Loucy (cell line): ENCODE results near the gene MYO3A.

Source experiments
- H2AFZ ChIP-seq: fragments of 200-600 bp; sonication (generic); 2 replicates; pipeline ENCODE4 v1.6.0; 2016; ENCODE audit warnings: antibody characterized with exemption, mild to moderate bottlenecking, low read length, moderate library complexity
- H3F3A ChIP-seq: fragments of 200-600 bp; 2 replicates; pipeline ENCODE4 v1.6.0; 2016; ENCODE audit warnings: antibody characterized with exemption, low read depth, mild to moderate bottlenecking
- H3K27me3 ChIP-seq: fragments of 200-600 bp; sonication (generic); 2 replicates; pipeline ENCODE4 v1.6.1; 2014; ENCODE audit warnings: low read length, mild to moderate bottlenecking; ENCODE audit not compliant: insufficient read depth, poor library complexity, severe bottlenecking
- H3K36me3 ChIP-seq: fragments of 200-600 bp; sonication (generic); 2 replicates; pipeline ENCODE4 v1.6.1; 2016; ENCODE audit warnings: low read length; ENCODE audit not compliant: insufficient read depth
- H3K4me1 ChIP-seq: fragments of 200-600 bp; sonication (generic); 2 replicates; pipeline ENCODE4 v1.5.1; 2014; ENCODE audit warnings: low read length, mild to moderate bottlenecking; ENCODE audit not compliant: insufficient read depth, poor library complexity, severe bottlenecking
- H3K4me2 ChIP-seq: fragments of 200-600 bp; sonication (generic); 2 replicates; pipeline ENCODE4 v1.6.0; 2014; ENCODE audit warnings: antibody characterized with exemption, low read length, low read depth, mild to moderate bottlenecking; ENCODE audit not compliant: poor library complexity, severe bottlenecking
- H3K4me3 ChIP-seq: fragments of 200-600 bp; sonication (generic); 2 replicates; pipeline ENCODE4 v1.5.1; 2014; ENCODE audit warnings: low read length, mild to moderate bottlenecking, mixed read lengths; ENCODE audit not compliant: poor library complexity, severe bottlenecking
- H3K79me2 ChIP-seq: fragments of 200-600 bp; sonication (generic); 2 replicates; pipeline ENCODE4 v1.6.1; 2014; ENCODE audit warnings: low read length; ENCODE audit not compliant: insufficient read depth
- H3K9ac ChIP-seq: fragments of 200-600 bp; sonication (generic); 2 replicates; pipeline ENCODE4 v1.6.0; 2014; ENCODE audit warnings: mild to moderate bottlenecking, low read depth, low read length, moderate library complexity; ENCODE audit not compliant: poor library complexity, severe bottlenecking
- H3K9me2 ChIP-seq: fragments of 200-600 bp; sonication (generic); replicated peaks from 2 replicates; pipeline ENCODE4 v1.6.1; 2016; ENCODE audit warnings: low read depth, low read length, mixed read lengths
- H3K9me3 ChIP-seq: fragments of 200-600 bp; sonication (generic); 2 replicates; pipeline ENCODE4 v1.6.1; 2014; ENCODE audit warnings: mild to moderate bottlenecking, antibody characterized with exemption, low read length, low read depth; ENCODE audit not compliant: insufficient read depth
- H4K20me1 ChIP-seq: fragments of 200-600 bp; sonication (generic); 2 replicates; pipeline ENCODE4 v1.6.0; 2014; ENCODE audit warnings: antibody characterized with exemption, low read length, mild to moderate bottlenecking; ENCODE audit not compliant: insufficient read depth, poor library complexity, severe bottlenecking
- CTCF ChIP-seq: fragments of 200-600 bp; sonication (generic); conservative IDR thresholded peaks from 2 replicates; pipeline ENCODE4 v1.5.1; 2014; ENCODE audit warnings: mild to moderate bottlenecking, antibody characterized with exemption, low read length
- EZH2phosphoT487 ChIP-seq: fragments of 200-600 bp; IDR thresholded peaks from 2 replicates; pipeline ENCODE4 v1.6.1; 2018; ENCODE audit warnings: antibody characterized with exemption, mild to moderate bottlenecking, moderate library complexity, borderline replicate concordance

Gene MYO3A

GRCh38 chr10:26216585-26217395, 282.8 kb downstream of the MYO3A start, which contains the start of gene GAD2:
GAD2 (plus strand) TSS chr10:26216774; CDS start chr10:26216810, 36 bp downstream.
- H3K36me3 ChIP-seq: no peaks in the 10 kb centered on the region
- H3K9me2 ChIP-seq: no peaks in the 10 kb centered on the region
- no peaks in the 10 kb centered on the region for H4K20me1 ChIP-seq
- no peaks in the 10 kb centered on the region for H3F3A ChIP-seq
- no peak for TF ChIP-seq CTCF
- TF ChIP-seq EZH2phosphoT487: no peak
- H3K4me2 ChIP-seq: peak within 1 kb of the TSS; percentile 88
- no peaks in the 10 kb centered on the region for H3K27me3 ChIP-seq
- peak within 1 kb of the TSS; percentile 75 for H3K4me3 ChIP-seq
- no peaks in the 10 kb centered on the region for H3K79me2 ChIP-seq
- peak within 1 kb of the TSS; percentile 41 for H3K9ac ChIP-seq
- H3K9me3 ChIP-seq: no peaks in the 10 kb centered on the region
- H3K4me1 ChIP-seq: peaks cover 18% of the 10 kb centered on the region
- H2AFZ ChIP-seq: peak within 1 kb of the TSS; percentile 88

GRCh38 chr10:26217396-26218086, 283.5 kb downstream of the MYO3A start:
- Histone ChIP-seq H2AFZ (no peak overlapping the region), H3K9ac (no peak overlapping the region), H3K79me2 (no peaks in the 10 kb centered on the region), H3K9me3 (no peaks in the 10 kb centered on the region), H3F3A (no peaks in the 10 kb centered on the region), H4K20me1 (no peaks in the 10 kb centered on the region), H3K4me3 (no peak overlapping the region), H3K4me1 (peaks cover 18% of the 10 kb centered on the region), H3K4me2 (no peak overlapping the region), H3K27me3 (no peaks in the 10 kb centered on the region), H3K36me3 (no peaks in the 10 kb centered on the region), H3K9me2 (no peaks in the 10 kb centered on the region)
- TF ChIP-seq EZH2phosphoT487: no peak
- TF ChIP-seq CTCF: no peak

GRCh38 chr10:26219676-26220075, 285.6 kb downstream of the MYO3A start:
- no peak overlapping the region for H3K4me3 ChIP-seq

More at GRCh38 chr10:26219676-26220075, 285.6 kb downstream of the MYO3A start:
- no peak overlapping the region for H3K9ac ChIP-seq
- H3K36me3 ChIP-seq: no peaks in the 10 kb centered on the region
- no peaks in the 10 kb centered on the region for H3K9me3 ChIP-seq
- no peaks in the 10 kb centered on the region for H3K9me2 ChIP-seq
- TF ChIP-seq CTCF (no peak), EZH2phosphoT487 (no peak)
- no peaks in the 10 kb centered on the region for H3K79me2 ChIP-seq
- no peaks in the 10 kb centered on the region for H3K27me3 ChIP-seq
- peaks cover 13% of the 10 kb centered on the region for H3K4me1 ChIP-seq
- no peak overlapping the region for H3K4me2 ChIP-seq
- no peak overlapping the region for H2AFZ ChIP-seq
- H3F3A ChIP-seq: no peaks in the 10 kb centered on the region
- H4K20me1 ChIP-seq: no peaks in the 10 kb centered on the region
